OCI-LY1 (cell line): ENCODE data around the gene MAP4K4.

Experiments used
- H2AFZ ChIP-seq: fragments of 200-600 bp; sonication (generic), shearing (Covaris generic); 2 replicates; pipeline ENCODE4 v1.6.0; 2014; ENCODE audit warnings: antibody characterized with exemption, mild to moderate bottlenecking, low read length
- H3F3A ChIP-seq: fragments of 200-600 bp; sonication (generic), shearing (Covaris generic); 2 replicates; pipeline ENCODE4 v1.6.0; 2014; ENCODE audit warnings: mild to moderate bottlenecking, antibody characterized with exemption, low read length, moderate library complexity; ENCODE audit not compliant: insufficient read depth
- H3K27ac ChIP-seq: fragments of 200-600 bp; sonication (generic); 2 replicates; pipeline ENCODE4 v1.5.1; 2014; ENCODE audit warnings: low read length, mixed run types, mild to moderate bottlenecking, low read depth; ENCODE audit not compliant: poor library complexity, severe bottlenecking
- H3K27me3 ChIP-seq: fragments of 200-600 bp; sonication (generic); 2 replicates; pipeline ENCODE4 v1.6.0; 2014; ENCODE audit warnings: antibody characterized with exemption, mild to moderate bottlenecking, low read length, moderate library complexity; ENCODE audit not compliant: insufficient read depth
- H3K36me3 ChIP-seq: fragments of 200-600 bp; sonication (generic); 2 replicates; pipeline ENCODE4 v1.6.1; 2014; ENCODE audit warnings: mild to moderate bottlenecking, antibody characterized with exemption, low read length, moderate library complexity, mixed read lengths; ENCODE audit not compliant: insufficient read depth
- H3K4me1 ChIP-seq: fragments of 200-600 bp; sonication (generic); 2 replicates; pipeline ENCODE4 v1.5.1; 2014; ENCODE audit warnings: mild to moderate bottlenecking, low read length, moderate library complexity; ENCODE audit not compliant: insufficient read depth, severe bottlenecking
- H3K4me2 ChIP-seq: fragments of 200-600 bp; sonication (generic), shearing (Covaris generic); 2 replicates; pipeline ENCODE4 v1.6.1; 2014; ENCODE audit warnings: low read length
- H3K4me3 ChIP-seq: fragments of 200-600 bp; sonication (generic); 2 replicates; pipeline ENCODE4 v1.5.1; 2014; ENCODE audit warnings: low read length, low read depth, mild to moderate bottlenecking, mixed read lengths; ENCODE audit not compliant: poor library complexity, severe bottlenecking
- H3K79me2 ChIP-seq: fragments of 200-600 bp; shearing (Covaris generic); 2 replicates; pipeline ENCODE4 v1.6.1; 2016; ENCODE audit warnings: mixed run types, low read length, mixed read lengths; ENCODE audit not compliant: insufficient read depth
- H3K9ac ChIP-seq: fragments of 200-600 bp; sonication (generic), shearing (Covaris generic); 2 replicates; pipeline ENCODE4 v1.6.1; 2014; ENCODE audit warnings: mild to moderate bottlenecking, low read length, mixed read lengths
- H3K9me2 ChIP-seq: fragments of 200-600 bp; sonication (generic), shearing (Covaris generic); 2 replicates; pipeline ENCODE4 v1.6.1; 2014; ENCODE audit warnings: low read depth, mild to moderate bottlenecking, low read length, mixed read lengths
- H3K9me3 ChIP-seq: fragments of 200-600 bp; shearing (Covaris generic); 2 replicates; pipeline ENCODE4 v1.6.1; 2014; ENCODE audit warnings: low read length, mixed read lengths
- H4K20me1 ChIP-seq: fragments of 200-600 bp; sonication (generic), shearing (Covaris generic); 2 replicates; pipeline ENCODE4 v1.6.0; 2016; ENCODE audit warnings: mild to moderate bottlenecking, low read length; ENCODE audit not compliant: insufficient read depth
- EZH2 ChIP-seq: fragments of 200-600 bp; sonication (generic), shearing (Covaris generic); IDR thresholded peaks from 2 replicates; pipeline ENCODE4 v1.8.0; 2017; ENCODE audit warnings: borderline replicate concordance, mixed run types, mild to moderate bottlenecking, antibody characterized with exemption, low read length, moderate library complexity, mixed read lengths
- TF ChIP-seq, protein P1 (sequence below): fragments of 200-600 bp; sonication (generic), shearing (Covaris generic); IDR thresholded peaks from 2 replicates; pipeline ENCODE4 v1.5.1; 2017; ENCODE audit warnings: mild to moderate bottlenecking, antibody characterized with exemption, low read length, moderate library complexity, mixed read lengths

The MAP4K4 gene

DNA sequence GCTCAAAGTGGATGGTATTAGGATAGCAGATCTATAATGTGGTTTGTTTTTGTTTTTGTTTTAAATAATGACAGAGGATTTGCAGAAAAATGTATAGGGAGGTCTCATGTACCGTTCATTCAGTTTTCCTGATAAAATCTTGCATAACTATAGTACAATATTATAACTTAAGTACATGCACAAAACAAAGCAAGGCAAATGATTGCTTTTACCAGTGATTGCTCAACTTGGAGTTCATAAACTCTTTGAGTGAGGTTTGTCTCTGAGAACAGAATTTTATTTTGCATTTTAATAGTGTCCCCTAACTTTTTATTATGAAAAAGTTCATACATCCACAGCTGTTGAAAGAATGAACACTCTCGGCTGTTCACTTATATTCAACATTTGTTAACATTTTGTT, 96.6 kb downstream of the MAP4K4 start:
- peaks cover 7% of the 10 kb centered on the region; the same call in 1 of the 2 replicates for H3K36me3 ChIP-seq
- no peak overlapping the region for H3K4me3 ChIP-seq
- no peaks in the 10 kb centered on the region; the same call in 1 of the 2 replicates for H4K20me1 ChIP-seq

DNA sequence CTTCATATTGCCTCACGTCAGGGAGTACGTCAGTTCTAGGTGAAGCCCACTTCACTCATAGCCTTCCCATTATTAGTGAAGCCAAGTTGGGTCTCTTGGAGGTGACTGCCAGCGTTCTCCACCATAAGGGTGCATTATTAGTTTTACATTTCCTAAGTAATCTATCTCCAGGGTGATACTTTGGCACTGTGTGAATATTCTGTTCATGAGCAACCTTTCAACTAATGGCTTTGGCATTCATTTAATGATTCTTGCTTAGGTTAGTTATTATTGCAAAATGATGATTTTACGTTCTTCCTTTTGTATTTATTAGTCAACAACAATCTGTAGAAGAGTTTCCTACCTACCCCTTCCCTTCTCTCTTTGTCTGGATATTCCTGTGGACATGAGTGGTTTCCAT, 97.5 kb downstream of the MAP4K4 start:
- no peaks in the 10 kb centered on the region for H3F3A ChIP-seq
- peaks cover 47% of the 10 kb centered on the region for H3K4me1 ChIP-seq
- no peak overlapping the region for H2AFZ ChIP-seq
- peaks cover 28% of the 10 kb centered on the region for H3K79me2 ChIP-seq
- TF ChIP-seq EZH2 = no peak
- TF ChIP-seq, protein P1, sequence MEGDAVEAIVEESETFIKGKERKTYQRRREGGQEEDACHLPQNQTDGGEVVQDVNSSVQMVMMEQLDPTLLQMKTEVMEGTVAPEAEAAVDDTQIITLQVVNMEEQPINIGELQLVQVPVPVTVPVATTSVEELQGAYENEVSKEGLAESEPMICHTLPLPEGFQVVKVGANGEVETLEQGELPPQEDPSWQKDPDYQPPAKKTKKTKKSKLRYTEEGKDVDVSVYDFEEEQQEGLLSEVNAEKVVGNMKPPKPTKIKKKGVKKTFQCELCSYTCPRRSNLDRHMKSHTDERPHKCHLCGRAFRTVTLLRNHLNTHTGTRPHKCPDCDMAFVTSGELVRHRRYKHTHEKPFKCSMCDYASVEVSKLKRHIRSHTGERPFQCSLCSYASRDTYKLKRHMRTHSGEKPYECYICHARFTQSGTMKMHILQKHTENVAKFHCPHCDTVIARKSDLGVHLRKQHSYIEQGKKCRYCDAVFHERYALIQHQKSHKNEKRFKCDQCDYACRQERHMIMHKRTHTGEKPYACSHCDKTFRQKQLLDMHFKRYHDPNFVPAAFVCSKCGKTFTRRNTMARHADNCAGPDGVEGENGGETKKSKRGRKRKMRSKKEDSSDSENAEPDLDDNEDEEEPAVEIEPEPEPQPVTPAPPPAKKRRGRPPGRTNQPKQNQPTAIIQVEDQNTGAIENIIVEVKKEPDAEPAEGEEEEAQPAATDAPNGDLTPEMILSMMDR = no peak
- no peak overlapping the region for H3K4me2 ChIP-seq
- H3K9ac ChIP-seq = no peak overlapping the region
- peaks cover 7% of the 10 kb centered on the region; the same call in 1 of the 2 replicates for H3K36me3 ChIP-seq
- no peak overlapping the region for H3K4me3 ChIP-seq
- no peaks in the 10 kb centered on the region; the same call in 1 of the 2 replicates for H4K20me1 ChIP-seq
- no peaks in the 10 kb centered on the region for H3K27me3 ChIP-seq
- no peaks in the 10 kb centered on the region for H3K9me3 ChIP-seq
- H3K9me2 ChIP-seq = no peaks in the 10 kb centered on the region
- H3K27ac ChIP-seq = no peak overlapping the region

More for the DNA sequence above, 96.6 kb downstream of the MAP4K4 start:
- no peak overlapping the region for H3K9ac ChIP-seq
- H3K4me2 ChIP-seq = no peak overlapping the region
- H3K9me3 ChIP-seq = no peaks in the 10 kb centered on the region
- H3K4me1 ChIP-seq = peaks cover 39% of the 10 kb centered on the region
- TF ChIP-seq, protein P1 = no peak
- TF ChIP-seq EZH2 = no peak
- no peaks in the 10 kb centered on the region for H3K27me3 ChIP-seq
- H2AFZ ChIP-seq = no peak overlapping the region
- peaks cover 34% of the 10 kb centered on the region for H3K79me2 ChIP-seq
- no peaks in the 10 kb centered on the region for H3K9me2 ChIP-seq
- no peak overlapping the region for H3K27ac ChIP-seq
- no peaks in the 10 kb centered on the region for H3F3A ChIP-seq

DNA sequence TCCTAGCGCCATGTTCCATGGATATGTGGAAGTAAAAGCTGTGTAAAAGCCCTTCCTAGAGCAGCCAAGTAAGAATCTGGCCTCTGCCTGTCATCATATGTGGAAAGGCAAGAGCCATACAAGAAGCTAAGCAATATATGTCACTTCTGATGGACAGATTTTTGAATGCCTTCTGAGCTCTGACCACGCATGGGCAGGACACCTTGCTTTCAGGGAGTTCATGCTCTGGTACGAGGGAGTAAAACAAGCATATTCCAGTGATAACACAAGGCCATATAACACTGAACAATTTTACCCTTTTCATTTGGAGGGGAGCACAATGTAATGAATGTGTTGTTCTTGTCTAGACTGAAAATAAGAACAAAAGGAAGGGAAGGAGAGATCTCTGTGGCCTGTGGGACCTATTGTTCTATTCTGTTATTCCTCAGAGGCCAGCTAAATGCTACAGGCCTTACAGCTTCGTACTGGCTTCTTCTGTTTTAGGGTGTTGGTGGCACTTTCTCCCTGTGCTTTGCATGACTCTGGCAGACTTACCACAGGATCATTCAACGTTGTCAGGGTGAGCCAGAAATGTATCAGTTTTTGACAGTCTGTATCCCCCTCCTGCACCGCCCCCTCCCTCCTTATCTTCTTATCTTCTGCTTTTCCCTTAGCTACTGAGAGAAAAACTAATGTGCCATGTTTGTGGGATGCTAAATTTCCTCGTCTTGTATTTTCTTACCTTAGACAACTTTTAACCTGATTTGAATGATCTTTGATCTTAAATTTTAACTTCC, 99.5 kb downstream of the MAP4K4 start:
- Histone ChIP-seq H3K9me2 (no peaks in the 10 kb centered on the region), H3K27me3 (no peaks in the 10 kb centered on the region), H3K79me2 (peaks cover 22% of the 10 kb centered on the region), H3K9me3 (no peaks in the 10 kb centered on the region), H2AFZ (no peak overlapping the region), H3K4me2 (no peak overlapping the region; the same call in 1 of the 2 replicates), H4K20me1 (no peaks in the 10 kb centered on the region), H3K4me3 (no peak overlapping the region), H3K4me1 (peaks cover 60% of the 10 kb centered on the region), H3K9ac (no peak overlapping the region), H3K27ac (no peak overlapping the region), H3F3A (no peaks in the 10 kb centered on the region), H3K36me3 (no peaks in the 10 kb centered on the region)
- TF ChIP-seq EZH2 = no peak
- TF ChIP-seq, protein P1 = no peak
